GM21786 (cell line): ENCODE results near the gene TAS2R10.

Experiments used
- ATAC-seq: cut with Tn5 transposase; IDR thresholded peaks from one replicate; pipeline ENCODE4 v1.9.1; 2021; ENCODE audit not compliant: unreplicated experiment

Gene TAS2R10

DNA sequence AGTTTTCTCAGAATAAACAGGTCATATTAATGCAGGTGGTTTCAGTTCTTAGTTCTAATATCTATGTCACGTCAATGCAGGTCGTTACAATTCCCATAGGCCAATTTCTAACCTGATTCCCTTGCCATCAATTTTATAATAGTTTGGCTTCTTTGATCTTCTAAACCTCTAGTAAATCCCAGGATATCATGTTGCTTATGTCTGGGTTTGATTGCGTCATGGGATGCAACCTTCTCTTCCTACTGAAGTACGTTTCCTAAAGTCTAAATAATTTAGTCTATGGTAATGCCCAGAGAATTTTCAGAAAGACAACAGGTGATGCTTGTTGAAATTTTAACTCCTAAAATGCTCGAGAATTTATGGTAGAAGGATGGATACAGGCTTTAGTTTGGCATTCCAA, 42.9 kb downstream of the TAS2R10 start:
- ATAC-seq = no peak

DNA sequence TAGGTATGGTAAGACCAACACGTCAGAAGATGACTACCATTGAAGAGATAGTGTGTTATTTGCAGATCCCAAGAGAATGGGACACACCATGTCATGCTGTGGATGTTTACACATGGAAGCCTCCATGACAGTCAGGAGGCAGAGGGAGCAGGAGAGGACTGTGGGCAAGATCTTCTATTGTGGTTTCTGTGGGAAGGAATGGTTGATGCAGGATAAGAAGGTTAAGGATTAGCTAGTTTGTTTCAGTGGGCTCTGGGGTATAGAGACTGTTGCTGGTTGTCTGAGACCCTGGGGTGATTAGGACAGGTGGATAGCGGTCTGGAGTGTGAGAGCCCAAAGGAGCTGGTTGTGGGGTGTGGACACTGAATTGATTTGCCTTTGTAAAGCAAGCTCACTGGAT, 47.1 kb downstream of the TAS2R10 start:
- ATAC-seq = no peak
